MM.1S (cell line): ENCODE data around the gene USP49.

Experiments used
- EZH2 ChIP-seq: fragments of 300-600 bp; sonication (generic); optimal IDR thresholded peaks from 2 replicates; pipeline ENCODE3; 2017; ENCODE audit warnings: low read depth, mild to moderate bottlenecking, antibody characterized with exemption, low read length, mixed read lengths
- TF ChIP-seq, protein P1 (sequence below): fragments of 300-600 bp; sonication (generic); IDR thresholded peaks from 2 replicates; pipeline ENCODE4 v1.5.1; 2016; ENCODE audit warnings: antibody characterized with exemption, low read length, mixed read lengths

DNA sequence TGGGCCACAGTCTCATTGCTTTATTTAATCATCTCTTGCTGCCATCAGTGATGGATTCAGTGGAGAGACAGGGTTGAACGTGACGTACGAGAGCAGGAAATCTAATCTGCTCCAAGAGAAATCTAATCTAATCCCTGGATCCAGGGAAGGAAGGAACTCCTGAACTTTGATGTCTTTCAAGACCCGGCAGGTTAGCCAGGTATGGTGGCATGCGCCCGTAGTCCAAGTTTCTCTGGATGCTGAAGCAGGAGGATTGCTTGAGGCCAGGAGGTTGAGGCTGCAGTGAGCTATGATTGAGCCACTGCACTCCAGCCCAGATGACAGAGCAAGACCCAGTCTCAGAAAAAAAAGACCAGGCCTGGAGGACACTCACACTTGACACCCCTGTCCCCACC lies 136.5 kb downstream of the USP49 start:
- TF ChIP-seq, protein P1, sequence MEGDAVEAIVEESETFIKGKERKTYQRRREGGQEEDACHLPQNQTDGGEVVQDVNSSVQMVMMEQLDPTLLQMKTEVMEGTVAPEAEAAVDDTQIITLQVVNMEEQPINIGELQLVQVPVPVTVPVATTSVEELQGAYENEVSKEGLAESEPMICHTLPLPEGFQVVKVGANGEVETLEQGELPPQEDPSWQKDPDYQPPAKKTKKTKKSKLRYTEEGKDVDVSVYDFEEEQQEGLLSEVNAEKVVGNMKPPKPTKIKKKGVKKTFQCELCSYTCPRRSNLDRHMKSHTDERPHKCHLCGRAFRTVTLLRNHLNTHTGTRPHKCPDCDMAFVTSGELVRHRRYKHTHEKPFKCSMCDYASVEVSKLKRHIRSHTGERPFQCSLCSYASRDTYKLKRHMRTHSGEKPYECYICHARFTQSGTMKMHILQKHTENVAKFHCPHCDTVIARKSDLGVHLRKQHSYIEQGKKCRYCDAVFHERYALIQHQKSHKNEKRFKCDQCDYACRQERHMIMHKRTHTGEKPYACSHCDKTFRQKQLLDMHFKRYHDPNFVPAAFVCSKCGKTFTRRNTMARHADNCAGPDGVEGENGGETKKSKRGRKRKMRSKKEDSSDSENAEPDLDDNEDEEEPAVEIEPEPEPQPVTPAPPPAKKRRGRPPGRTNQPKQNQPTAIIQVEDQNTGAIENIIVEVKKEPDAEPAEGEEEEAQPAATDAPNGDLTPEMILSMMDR, result no peak
- TF ChIP-seq EZH2, result no peak
